Activated effector memory CD4-positive, alpha-beta T cell treated with anti-CD3 and anti-CD28 coated beads, Interleukin-2, amount 50 U/mL, for 16 hours (primary cell): ENCODE measurements around the gene TBC1D5.

Experiments used
- DNase-seq: peaks from one replicate; pipeline ENCODE4 v3.0.0-alpha.2; 2020

TBC1D5 gene

GRCh38 chr3:17122758-17123157 lies 619.7 kb downstream of the TBC1D5 start:
- DNase-seq, result no peak

GRCh38 chr3:17121336-17121735 lies 621.1 kb downstream of the TBC1D5 start:
- DNase-seq, result no peak

DNA sequence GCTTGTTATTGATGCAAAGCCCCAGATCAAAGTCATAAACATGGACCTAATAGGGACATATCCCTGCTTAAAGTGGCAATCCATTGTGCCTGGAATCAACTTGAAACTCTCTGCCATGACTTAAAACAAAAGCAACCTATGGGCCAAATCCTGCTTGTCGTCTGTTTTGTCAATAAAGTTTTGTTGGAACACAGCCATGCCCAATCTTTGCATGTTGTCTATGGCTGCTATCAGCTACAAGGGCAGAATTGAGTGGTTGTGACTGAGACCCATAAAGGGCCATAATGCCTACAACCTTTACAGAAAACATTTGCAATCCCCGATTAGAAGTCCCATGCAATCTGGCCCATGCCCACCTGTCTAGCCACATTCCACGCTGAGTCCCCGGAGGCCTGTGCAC lies 622.3 kb downstream of the TBC1D5 start:
- DNase-seq, result no peak

DNA sequence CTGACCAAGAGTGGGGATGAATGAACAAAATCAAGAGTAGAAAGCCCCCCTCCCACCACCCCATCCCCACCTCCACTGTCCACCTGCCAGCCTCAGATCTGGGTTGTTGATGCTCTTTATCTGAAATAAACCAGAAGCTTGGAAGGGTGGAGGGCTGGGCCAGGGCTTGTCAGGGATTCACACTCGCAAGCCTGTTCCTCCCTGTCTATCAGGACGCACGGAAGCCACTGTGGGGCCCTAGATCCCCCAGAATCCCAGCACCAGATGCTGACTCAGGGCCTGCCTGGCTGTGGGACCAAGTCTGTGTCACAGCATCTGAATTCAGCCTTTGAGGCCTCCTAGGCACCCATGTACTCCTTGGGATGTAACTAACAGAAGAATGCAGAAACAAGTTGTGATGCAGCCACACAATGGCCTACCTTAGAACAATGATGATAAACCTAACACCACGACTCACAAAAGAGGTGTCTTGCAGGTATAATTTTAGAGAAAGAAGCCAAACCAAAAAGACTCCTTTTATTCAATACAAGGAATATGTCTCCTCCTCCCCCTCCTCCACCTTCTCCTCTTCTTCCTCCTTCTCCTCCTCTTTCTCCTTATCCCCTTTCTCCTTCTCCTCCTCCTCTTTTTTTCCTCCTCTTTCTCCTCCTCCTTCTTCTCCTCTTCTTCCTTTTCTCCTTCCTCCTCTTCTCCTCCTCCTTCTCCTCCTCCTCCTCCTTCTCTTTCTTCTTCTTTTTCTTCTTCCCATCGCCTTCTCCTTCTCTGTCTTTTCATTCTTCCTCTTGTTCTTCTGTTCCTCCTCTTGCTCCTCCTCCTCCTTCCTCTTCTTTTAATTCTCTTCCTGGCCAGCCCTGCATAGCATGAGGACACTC lies 623.0 kb downstream of the TBC1D5 start:
- no peak for DNase-seq

- DNase-seq, result no peak
Observed at GRCh38 chr3:17118771-17119170, 623.7 kb downstream of the TBC1D5 start.

- DNase-seq, result no peak
Observed at GRCh38 chr3:17116007-17116600, 626.3 kb downstream of the TBC1D5 start.

GRCh38 chr3:17115186-17115585 lies 627.2 kb downstream of the TBC1D5 start:
- no peak for DNase-seq

DNA sequence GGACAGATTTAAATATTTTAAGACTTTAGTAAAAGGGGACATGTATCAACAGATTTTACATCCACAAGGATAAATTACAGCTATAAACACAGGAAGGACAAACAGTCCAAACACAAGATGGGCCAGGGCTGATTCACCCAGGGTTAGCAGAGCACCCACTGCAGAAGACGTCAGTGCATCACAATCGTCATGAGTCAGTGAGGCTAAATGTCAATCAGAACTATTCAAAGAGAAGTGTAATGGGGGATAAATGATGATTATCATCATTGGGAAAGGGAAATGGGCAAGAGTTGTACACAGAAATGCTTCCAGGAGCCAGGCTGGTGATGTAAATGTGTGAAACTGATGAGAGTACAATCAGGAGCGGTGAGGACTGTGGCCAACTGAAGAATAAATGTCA lies 630.8 kb downstream of the TBC1D5 start:
- DNase-seq, result no peak

GRCh38 chr3:17110660-17111396 lies 631.6 kb downstream of the TBC1D5 start:
- no peak for DNase-seq
